Measurements from ENCODE around the gene KCNMB2.

DNA sequence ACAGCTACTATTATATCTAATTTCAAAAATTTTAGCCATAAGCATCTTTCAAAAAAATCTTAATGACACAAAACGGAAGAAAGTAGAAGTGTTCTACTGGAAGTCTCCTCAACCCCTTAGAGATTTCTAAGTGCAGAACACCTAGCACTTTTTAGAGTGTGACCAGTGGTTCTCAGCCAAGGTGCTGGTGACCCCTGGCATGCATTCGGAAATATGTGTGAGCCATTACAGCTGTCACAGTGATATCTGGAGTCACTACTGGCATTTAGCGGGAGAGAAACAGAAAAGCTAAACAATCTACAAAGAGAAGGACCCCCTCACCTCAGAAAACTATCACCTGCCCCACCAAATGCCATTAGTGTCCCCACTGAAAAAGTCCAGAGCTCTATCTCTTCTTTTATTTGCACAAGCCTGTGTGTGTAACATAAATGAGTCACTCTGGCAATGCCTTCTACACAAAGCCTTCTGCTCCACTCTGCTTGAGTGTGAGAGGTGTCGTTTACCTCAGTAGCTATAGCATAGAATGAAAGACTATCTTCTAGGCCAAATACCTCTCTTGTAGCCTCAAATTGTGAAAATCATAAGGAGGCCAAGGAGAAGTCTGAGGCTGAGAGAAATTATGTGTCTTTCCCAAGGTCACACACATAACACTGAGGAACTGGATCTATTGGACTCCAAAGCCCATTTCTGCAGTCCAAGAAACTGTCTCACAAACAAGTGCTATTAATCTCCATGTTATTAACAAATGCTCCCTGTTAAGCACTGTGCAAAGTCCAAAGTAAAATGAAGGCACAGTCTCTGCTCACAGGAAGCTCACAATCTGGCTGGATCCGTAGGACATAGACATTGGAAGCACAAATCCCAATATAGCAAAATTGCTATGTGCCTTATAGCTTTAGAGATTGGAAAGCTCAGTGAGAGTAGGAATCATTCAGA, 28.5 kb upstream of the KCNMB2 start:
- TF ChIP-seq, protein P1, sequence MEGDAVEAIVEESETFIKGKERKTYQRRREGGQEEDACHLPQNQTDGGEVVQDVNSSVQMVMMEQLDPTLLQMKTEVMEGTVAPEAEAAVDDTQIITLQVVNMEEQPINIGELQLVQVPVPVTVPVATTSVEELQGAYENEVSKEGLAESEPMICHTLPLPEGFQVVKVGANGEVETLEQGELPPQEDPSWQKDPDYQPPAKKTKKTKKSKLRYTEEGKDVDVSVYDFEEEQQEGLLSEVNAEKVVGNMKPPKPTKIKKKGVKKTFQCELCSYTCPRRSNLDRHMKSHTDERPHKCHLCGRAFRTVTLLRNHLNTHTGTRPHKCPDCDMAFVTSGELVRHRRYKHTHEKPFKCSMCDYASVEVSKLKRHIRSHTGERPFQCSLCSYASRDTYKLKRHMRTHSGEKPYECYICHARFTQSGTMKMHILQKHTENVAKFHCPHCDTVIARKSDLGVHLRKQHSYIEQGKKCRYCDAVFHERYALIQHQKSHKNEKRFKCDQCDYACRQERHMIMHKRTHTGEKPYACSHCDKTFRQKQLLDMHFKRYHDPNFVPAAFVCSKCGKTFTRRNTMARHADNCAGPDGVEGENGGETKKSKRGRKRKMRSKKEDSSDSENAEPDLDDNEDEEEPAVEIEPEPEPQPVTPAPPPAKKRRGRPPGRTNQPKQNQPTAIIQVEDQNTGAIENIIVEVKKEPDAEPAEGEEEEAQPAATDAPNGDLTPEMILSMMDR (conservative IDR thresholded peaks at IDR 0.05; ENCODE audit: low read depth, low read length): no peak
- no peak for TF ChIP-seq EZH2 (IDR thresholded peaks at IDR 0.05; ENCODE audit: borderline replicate concordance, low read depth, low read length, poor library complexity, severe bottlenecking)
